HCT116 (cell line): Measurements from ENCODE around the gene PLD6. TPM values are rescaled to one million over a fixed set of nuclear protein-coding genes. Genes with fewer than 3 reads are reported as not detected.
"Not testable (repeated sequence)": the region's sequence is repeated elsewhere in the genome, so short reads cannot be mapped to it uniquely, and the experiment has no call there.

Experiments used
- ATAC-seq: fragments of 200-7000 bp; cut with Tn5 transposase; 2 replicates; pipeline ENCODE4 v1.9.1; 2020; ENCODE audit warnings: mild to moderate bottlenecking, moderate library complexity
- BruUV-seq: library from RNA; stranded (reverse); fragments of 400-500 nt; replicated peaks from 2 replicates; lab custom pipeline; 2021; lab: Mats Ljungman, UMichigan
- CTCF ChIA-PET: fragments of 300-600 bp; sonication (Branson Sonifier 250); formaldehyde crosslinking; loops from one replicate; lab custom pipeline; 2021; ENCODE audit warnings: antibody characterized with exemption; lab: Charles Lee
- POLR2A ChIA-PET: fragments of 300-600, 350-600 bp; sonication (Branson Sonifier 250); formaldehyde crosslinking; loops from one replicate; lab custom pipeline; 2021; ENCODE audit warnings: antibody characterized with exemption; lab: Charles Lee
- RAD21 ChIA-PET, 2 experiments: fragments of 300-600 bp; sonication (Branson Sonifier 250); formaldehyde crosslinking; loops; one replicate each; lab custom pipeline; 2023; ENCODE audit warnings: low total read pairs in 2 of 2; ENCODE audit not compliant: uncharacterized antibody in 2 of 2, unreplicated experiment in 2 of 2, low non-redundant PET in 1 of 2; lab: Charles Lee
- DNase-seq: peaks from one replicate; pipeline ENCODE4 v3.0.0-alpha.2; 2010; ENCODE audit warnings: low read depth, low spot score
- H2AFZ ChIP-seq: fragments of 200-600 bp; shearing (Covaris generic), sonication (generic); 2 replicates; pipeline ENCODE4 v1.6.1; 2017; ENCODE audit warnings: low read depth, mixed run types, mixed read lengths, antibody characterized with exemption, low read length; ENCODE audit not compliant: poor library complexity, severe bottlenecking
- H3K27ac ChIP-seq: 2 replicates; pipeline ENCODE4 v1.5.1; 2012; ENCODE audit warnings: low read depth, low read length
- H3K27me3 ChIP-seq: fragments of 200-600 bp; sonication (generic); 2 replicates; pipeline ENCODE4 v1.6.1; 2016; ENCODE audit warnings: mixed run types, low read length, mixed read lengths; ENCODE audit not compliant: insufficient read depth
- H3K36me3 ChIP-seq, 2 experiments: fragments of 200-500 bp in 1 of 2; fragments of 200-600 bp in 1 of 2; sonication (Bioruptor generic) in 1 of 2; sonication (generic) in 1 of 2; 2 replicates each; pipeline versions ENCODE4 v1.5.1 to v1.6.1; 2014 to 2016; ENCODE audit warnings: low read length in 2 of 2, inconsistent platforms in 1 of 2, mixed read lengths in 1 of 2, mixed run types in 1 of 2; ENCODE audit not compliant: insufficient read depth in 2 of 2, control insufficient read depth in 1 of 2
- H3K4me1 ChIP-seq, 2 experiments: fragments of 200-600 bp in 1 of 2; sonication (generic) in 1 of 2; 2 replicates each; pipeline versions ENCODE4 v1.5.1 to v1.6.1; 2012 to 2017; ENCODE audit warnings: low read length in 2 of 2, inconsistent platforms in 1 of 2, mild to moderate bottlenecking in 1 of 2, mixed read lengths in 1 of 2, mixed run types in 1 of 2, moderate library complexity in 1 of 2; ENCODE audit not compliant: insufficient read depth in 2 of 2, control insufficient read depth in 1 of 2
- H3K4me2 ChIP-seq: fragments of 200-600 bp; sonication (generic); 2 replicates; pipeline ENCODE4 v1.6.1; 2017; ENCODE audit warnings: mixed run types, low read length, mixed read lengths
- H3K4me3 ChIP-seq, 2 experiments: fragments of 200-600 bp in 1 of 2; sonication (generic) in 1 of 2; replicated peaks in 1 of 2; 2 replicates each; pipeline ENCODE4 v1.5.1; 2011 to 2016; ENCODE audit warnings: low read length in 2 of 2, control low read depth in 1 of 2, low read depth in 1 of 2, mild to moderate bottlenecking in 1 of 2, mixed read lengths in 1 of 2, mixed run types in 1 of 2
- H3K79me2 ChIP-seq: fragments of 200-600 bp; sonication (generic); 2 replicates; pipeline ENCODE4 v1.6.1; 2017; ENCODE audit warnings: mild to moderate bottlenecking, mixed run types, low read length, moderate library complexity, mixed read lengths; ENCODE audit not compliant: insufficient read depth
- H3K9ac ChIP-seq: fragments of 200-600 bp; sonication (generic); 2 replicates; pipeline ENCODE4 v1.6.1; 2016; ENCODE audit warnings: low read length, mixed read lengths
- H3K9me2 ChIP-seq: fragments of 200-600 bp; sonication (generic), shearing (Covaris generic); 2 replicates; pipeline ENCODE4 v1.6.1; 2017; ENCODE audit warnings: mixed run types, mild to moderate bottlenecking, moderate library complexity; ENCODE audit not compliant: insufficient read depth
- H3K9me3 ChIP-seq, 2 experiments: fragments of 200-500 bp in 1 of 2; fragments of 200-600 bp in 1 of 2; sonication (Bioruptor generic) in 1 of 2; sonication (generic) in 1 of 2; 2 replicates each; pipeline ENCODE4 v1.6.1; 2014 to 2017; ENCODE audit warnings: low read length in 2 of 2, mixed read lengths in 2 of 2, inconsistent platforms in 1 of 2, low read depth in 1 of 2, mild to moderate bottlenecking in 1 of 2, mixed run types in 1 of 2, moderate library complexity in 1 of 2; ENCODE audit not compliant: control insufficient read depth in 1 of 2, insufficient read depth in 1 of 2
- H4K20me1 ChIP-seq: fragments of 200-600 bp; sonication (generic), shearing (Covaris generic); 2 replicates; pipeline ENCODE4 v1.6.1; 2017; ENCODE audit warnings: mixed run types, mild to moderate bottlenecking, moderate library complexity; ENCODE audit not compliant: insufficient read depth
- CBX3 ChIP-seq: IDR thresholded peaks from 2 replicates; pipeline ENCODE4 v1.6.1; 2012; ENCODE audit warnings: low read depth
- CEBPB ChIP-seq: IDR thresholded peaks from 2 replicates; pipeline ENCODE4 v1.6.1; 2012; ENCODE audit warnings: low read depth
- EGR1 ChIP-seq: IDR thresholded peaks from 2 replicates; pipeline ENCODE4 v1.6.1; 2012; ENCODE audit warnings: low read depth
- ELF1 ChIP-seq: IDR thresholded peaks from 2 replicates; pipeline ENCODE4 v1.6.1; 2012; ENCODE audit warnings: low read depth, borderline replicate concordance
- MAX ChIP-seq: IDR thresholded peaks from 2 replicates; pipeline ENCODE4 v1.6.1; 2012
- POLR2AphosphoS5 ChIP-seq: IDR thresholded peaks from 2 replicates; pipeline ENCODE4 v1.6.1; 2011; ENCODE audit warnings: mild to moderate bottlenecking, low read depth, low read length, moderate library complexity
- RAD21 ChIP-seq: IDR thresholded peaks from 2 replicates; pipeline ENCODE4 v1.6.1; 2012; ENCODE audit warnings: low read depth, mild to moderate bottlenecking
- REST ChIP-seq: IDR thresholded peaks from 2 replicates; pipeline ENCODE4 v1.6.1; 2012; ENCODE audit warnings: low read depth
- SIN3A ChIP-seq: IDR thresholded peaks from 2 replicates; pipeline ENCODE4 v1.6.1; 2012; ENCODE audit warnings: low read depth
- SP1 ChIP-seq: IDR thresholded peaks from 2 replicates; pipeline ENCODE4 v1.6.1; 2012; ENCODE audit warnings: low read depth
- ZBTB33 ChIP-seq: IDR thresholded peaks from 2 replicates; pipeline ENCODE4 v1.6.1; 2011; ENCODE audit warnings: mild to moderate bottlenecking, low read length, moderate library complexity; ENCODE audit not compliant: insufficient replicate concordance; ENCODE audit errors: extremely low read depth
- ZNF274 ChIP-seq: fragments of 200-500 bp; sonication (Bioruptor generic); IDR thresholded peaks from 2 replicates; pipeline ENCODE4 v1.6.1; 2014; ENCODE audit warnings: mild to moderate bottlenecking, low read depth, low read length, inconsistent platforms
- intact Hi-C: fragments of 100-400 bp; cut with micrococcal nuclease; formaldehyde crosslinking; loops from 2 replicates; pipeline ENCODE4 v1.10.0; 2022
- total RNA-seq: library from RNA; stranded (reverse); gene quantifications from one replicate; pipeline ENCODE4 v1.2.1, GENCODE V29; 2021; ENCODE audit not compliant: unreplicated experiment

Gene PLD6
- total RNA-seq, 1 experiment from 2014 or later, result 15.6 TPM

- peak; percentile 51; the same call in 1 of the 2 replicates for TF ChIP-seq SIN3A
- TF ChIP-seq POLR2AphosphoS5, result peak; percentile 61
- peak; percentile 100 for TF ChIP-seq MAX
- TF ChIP-seq ZNF274, result no peak
- no peak for TF ChIP-seq ELF1
- TF ChIP-seq EGR1, result peak; percentile 42; the same call in 1 of the 2 replicates
- no peak for TF ChIP-seq CEBPB
Measured at GRCh38 chr17:17206124-17206912, at the start of gene PLD6 (continued).

GRCh38 chr17:17255689-17256088 is 49.6 kb upstream of the PLD6 start:
- ATAC-seq, POLR2A ChIA-PET, H3K9me3 ChIP-seq, H2AFZ ChIP-seq, H3K27me3 ChIP-seq, BruUV-seq, DNase-seq, H3K4me2 ChIP-seq, intact Hi-C loops, RAD21 ChIA-PET, CTCF ChIA-PET, H3K4me3 ChIP-seq, H3K4me1 ChIP-seq, H3K79me2 ChIP-seq, H3K9ac ChIP-seq, H3K27ac ChIP-seq, H3K9me2 ChIP-seq, H4K20me1 ChIP-seq: not testable (repeated sequence)
- peaks cover 42 to 57% of the 10 kb centered on the region in 2 experiments; a peak in 3 of 4 replicates for H3K36me3 ChIP-seq

- RAD21 ChIA-PET, result no interaction called here
- Histone ChIP-seq H3K27ac (no peak overlapping the region), H3K4me1 (no peaks in the 10 kb centered on the region), H4K20me1 (no peaks in the 10 kb centered on the region), H3K9me3 (no peaks in the 10 kb centered on the region), H2AFZ (no peak overlapping the region), H3K9ac (no peak overlapping the region), H3K27me3 (no peaks in the 10 kb centered on the region), H3K36me3 (peaks cover 32 to 43% of the 10 kb centered on the region in 2 experiments; a peak in 3 of 4 replicates), H3K9me2 (no peaks in the 10 kb centered on the region), H3K4me2 (no peak overlapping the region), H3K4me3 (no peak overlapping the region), H3K79me2 (peaks cover 3% of the 10 kb centered on the region; the same call in 1 of the 2 replicates)
- CTCF ChIA-PET, result no interaction called here
- POLR2A ChIA-PET, result no interaction called here
- DNase-seq (no peak), ATAC-seq (no peak)
- intact Hi-C loops, result no loop called here
- no TSS peak for BruUV-seq
- TF ChIP-seq REST, result no peak
- TF ChIP-seq ZBTB33, result no peak
- TF ChIP-seq RAD21, result no peak
- TF ChIP-seq CBX3, result no peak
- TF ChIP-seq EGR1, result no peak
- no peak for TF ChIP-seq ELF1
- no peak for TF ChIP-seq SP1
- TF ChIP-seq POLR2AphosphoS5, result no peak
Measured at GRCh38 chr17:17254036-17254435, 47.9 kb upstream of the PLD6 start.
